ENCODE data around the gene ZCWPW2.

The ZCWPW2 gene

GRCh38 chr3:28495301-28495700, 146.8 kb downstream of the ZCWPW2 start:
- no peak overlapping the region for H2BK5ac ChIP-seq (ENCODE audit: low read depth, low read length, poor library complexity, severe bottlenecking)
- H3K36me3 ChIP-seq (ENCODE audit: control insufficient read depth in 1 of 2, insufficient read depth in 2 of 2, low read depth in 1 of 2, low read length in 2 of 2) = no peaks in the 10 kb centered on the region
- no peak overlapping the region for H4K8ac ChIP-seq (ENCODE audit: low read length)
- H4K91ac ChIP-seq (ENCODE audit: low read length) = no peak overlapping the region
- H3K14ac ChIP-seq (ENCODE audit: low read length in 2 of 2) = no peak overlapping the region
- no peak overlapping the region for H3K18ac ChIP-seq (ENCODE audit: low read depth in 1 of 2, low read length in 2 of 2)
- no peaks in the 10 kb centered on the region for H3K27me3 ChIP-seq (ENCODE audit: control insufficient read depth in 1 of 2, insufficient read depth in 1 of 2, low read length in 2 of 2)
- no peak overlapping the region for H3K9ac ChIP-seq (ENCODE audit: low read length)
- H2AFZ ChIP-seq (ENCODE audit: low read depth, low read length) = no peak overlapping the region
- no peak overlapping the region for H3K4me3 ChIP-seq (ENCODE audit: insufficient read depth in 1 of 2, low read depth in 1 of 2, low read length in 2 of 2)
- H3K4ac ChIP-seq (ENCODE audit: low read depth in 1 of 2, low read length in 2 of 2) = no peak overlapping the region
- no peaks in the 10 kb centered on the region for H3K4me1 ChIP-seq (ENCODE audit: control insufficient read depth, insufficient read depth, low read depth, low read length)
- no peaks in the 10 kb centered on the region for H3K79me1 ChIP-seq (replicated peaks; ENCODE audit: low read length, poor library complexity, severe bottlenecking)
- no peak overlapping the region for H2AK5ac ChIP-seq (ENCODE audit: low read length, severe bottlenecking)
- no peak overlapping the region for H3K23ac ChIP-seq (ENCODE audit: low read length in 2 of 2)
- no peak overlapping the region for H3K27ac ChIP-seq (ENCODE audit: low read length, poor library complexity, severe bottlenecking)
- H3K4me2 ChIP-seq (ENCODE audit: low read length, poor library complexity, severe bottlenecking) = no peak overlapping the region
- H2BK15ac ChIP-seq (ENCODE audit: low read depth, poor library complexity, severe bottlenecking) = no peak overlapping the region
- H2BK12ac ChIP-seq (ENCODE audit: low read length in 2 of 2) = no peak overlapping the region
- no peak overlapping the region for H2BK120ac ChIP-seq (ENCODE audit: low read depth, low read length)
- no peaks in the 10 kb centered on the region for H3K9me3 ChIP-seq (ENCODE audit: control insufficient read depth, low read length)
- DNase-seq = no peak

- Histone ChIP-seq H4K8ac (ENCODE audit: low read length) (no peak overlapping the region), H2BK12ac (ENCODE audit: low read length in 2 of 2) (no peak overlapping the region), H3K18ac (ENCODE audit: low read depth in 1 of 2, low read length in 2 of 2) (no peak overlapping the region), H3K23ac (ENCODE audit: low read length in 2 of 2) (no peak overlapping the region), H3K9ac (ENCODE audit: low read length) (no peak overlapping the region), H2BK15ac (ENCODE audit: low read depth, poor library complexity, severe bottlenecking) (no peak overlapping the region), H3K79me1 (replicated peaks; ENCODE audit: low read length, poor library complexity, severe bottlenecking) (no peaks in the 10 kb centered on the region), H3K4me1 (ENCODE audit: control insufficient read depth, insufficient read depth, low read depth, low read length) (no peaks in the 10 kb centered on the region), H3K27me3 (ENCODE audit: control insufficient read depth in 1 of 2, insufficient read depth in 1 of 2, low read length in 2 of 2) (no peaks in the 10 kb centered on the region), H3K4me3 (ENCODE audit: insufficient read depth in 1 of 2, low read depth in 1 of 2, low read length in 2 of 2) (no peak overlapping the region), H3K9me3 (ENCODE audit: control insufficient read depth, low read length) (no peaks in the 10 kb centered on the region), H2BK120ac (ENCODE audit: low read depth, low read length) (no peak overlapping the region), H2AFZ (ENCODE audit: low read depth, low read length) (no peak overlapping the region), H3K4me2 (ENCODE audit: low read length, poor library complexity, severe bottlenecking) (no peak overlapping the region), H2BK5ac (ENCODE audit: low read depth, low read length, poor library complexity, severe bottlenecking) (no peak overlapping the region), H3K14ac (ENCODE audit: low read length in 2 of 2) (no peak overlapping the region), H3K27ac (ENCODE audit: low read length, poor library complexity, severe bottlenecking) (no peak overlapping the region), H3K36me3 (ENCODE audit: control insufficient read depth in 1 of 2, insufficient read depth in 2 of 2, low read depth in 1 of 2, low read length in 2 of 2) (no peaks in the 10 kb centered on the region), H2AK5ac (ENCODE audit: low read length, severe bottlenecking) (no peak overlapping the region), H4K91ac (ENCODE audit: low read length) (no peak overlapping the region), H3K4ac (ENCODE audit: low read depth in 1 of 2, low read length in 2 of 2) (no peak overlapping the region)
- 59% methylated on average over 4 of the region's 6 CpGs for WGBS
- DNase-seq = no peak
Measured at GRCh38 chr3:28502397-28502937, 153.9 kb downstream of the ZCWPW2 start.

GRCh38 chr3:28504976-28505375, 156.5 kb downstream of the ZCWPW2 start:
- Histone ChIP-seq H2BK5ac (ENCODE audit: low read depth, low read length, poor library complexity, severe bottlenecking) (no peak overlapping the region), H3K18ac (ENCODE audit: low read depth in 1 of 2, low read length in 2 of 2) (no peak overlapping the region), H2AK5ac (ENCODE audit: low read length, severe bottlenecking) (no peak overlapping the region), H3K4me2 (ENCODE audit: low read length, poor library complexity, severe bottlenecking) (no peak overlapping the region), H2BK12ac (ENCODE audit: low read length in 2 of 2) (no peak overlapping the region), H3K36me3 (ENCODE audit: control insufficient read depth in 1 of 2, insufficient read depth in 2 of 2, low read depth in 1 of 2, low read length in 2 of 2) (no peaks in the 10 kb centered on the region), H3K27me3 (ENCODE audit: control insufficient read depth in 1 of 2, insufficient read depth in 1 of 2, low read length in 2 of 2) (no peaks in the 10 kb centered on the region), H3K4ac (ENCODE audit: low read depth in 1 of 2, low read length in 2 of 2) (no peak overlapping the region), H3K27ac (ENCODE audit: low read length, poor library complexity, severe bottlenecking) (no peak overlapping the region), H3K14ac (ENCODE audit: low read length in 2 of 2) (no peak overlapping the region), H3K9ac (ENCODE audit: low read length) (no peak overlapping the region), H3K79me1 (replicated peaks; ENCODE audit: low read length, poor library complexity, severe bottlenecking) (no peaks in the 10 kb centered on the region), H4K91ac (ENCODE audit: low read length) (no peak overlapping the region), H2AFZ (ENCODE audit: low read depth, low read length) (no peak overlapping the region), H3K23ac (ENCODE audit: low read length in 2 of 2) (no peak overlapping the region), H4K8ac (ENCODE audit: low read length) (no peak overlapping the region), H3K9me3 (ENCODE audit: control insufficient read depth, low read length) (no peaks in the 10 kb centered on the region), H3K4me3 (ENCODE audit: insufficient read depth in 1 of 2, low read depth in 1 of 2, low read length in 2 of 2) (no peak overlapping the region), H2BK120ac (ENCODE audit: low read depth, low read length) (no peak overlapping the region), H2BK15ac (ENCODE audit: low read depth, poor library complexity, severe bottlenecking) (no peak overlapping the region), H3K4me1 (ENCODE audit: control insufficient read depth, insufficient read depth, low read depth, low read length) (no peaks in the 10 kb centered on the region)
- DNase-seq = no peak
- WGBS = 0% methylated on average over 1 of the region's 1 CpG

DNA sequence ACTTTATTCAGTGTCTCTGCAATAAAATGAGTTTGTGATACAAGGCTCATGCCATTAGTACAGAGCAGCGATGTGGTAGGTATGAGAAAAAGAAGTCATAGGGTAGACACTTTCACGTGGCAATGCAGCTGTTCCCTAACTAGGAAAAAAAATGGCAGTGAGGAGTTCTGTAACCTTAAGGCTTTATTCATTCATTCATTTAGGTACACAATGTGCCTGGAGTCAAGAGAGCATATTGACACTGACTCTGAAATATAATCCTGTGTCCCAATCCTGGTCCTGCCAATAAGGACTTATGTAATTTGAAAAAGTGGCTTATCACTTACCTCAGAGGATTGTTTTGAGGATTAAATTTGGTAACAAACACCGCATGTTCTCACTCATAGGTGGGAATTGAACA, 173.1 kb downstream of the ZCWPW2 start:
- Histone ChIP-seq H3K9ac (ENCODE audit: low read length) (no peak overlapping the region), H2AFZ (ENCODE audit: low read depth, low read length) (no peak overlapping the region), H3K23ac (ENCODE audit: low read length in 2 of 2) (no peak overlapping the region), H3K4ac (ENCODE audit: low read depth in 1 of 2, low read length in 2 of 2) (no peak overlapping the region), H3K9me3 (ENCODE audit: control insufficient read depth, low read length) (no peaks in the 10 kb centered on the region), H3K27ac (ENCODE audit: low read length, poor library complexity, severe bottlenecking) (no peak overlapping the region), H3K14ac (ENCODE audit: low read length in 2 of 2) (no peak overlapping the region), H2AK5ac (ENCODE audit: low read length, severe bottlenecking) (no peak overlapping the region), H3K4me1 (ENCODE audit: control insufficient read depth, insufficient read depth, low read depth, low read length) (no peaks in the 10 kb centered on the region), H2BK12ac (ENCODE audit: low read length in 2 of 2) (no peak overlapping the region), H4K91ac (ENCODE audit: low read length) (no peak overlapping the region), H3K4me2 (ENCODE audit: low read length, poor library complexity, severe bottlenecking) (no peak overlapping the region), H2BK15ac (ENCODE audit: low read depth, poor library complexity, severe bottlenecking) (no peak overlapping the region), H4K8ac (ENCODE audit: low read length) (no peak overlapping the region), H2BK120ac (ENCODE audit: low read depth, low read length) (no peak overlapping the region), H3K36me3 (ENCODE audit: control insufficient read depth in 1 of 2, insufficient read depth in 2 of 2, low read depth in 1 of 2, low read length in 2 of 2) (no peaks in the 10 kb centered on the region), H3K79me1 (replicated peaks; ENCODE audit: low read length, poor library complexity, severe bottlenecking) (no peaks in the 10 kb centered on the region), H2BK5ac (ENCODE audit: low read depth, low read length, poor library complexity, severe bottlenecking) (no peak overlapping the region), H3K27me3 (ENCODE audit: control insufficient read depth in 1 of 2, insufficient read depth in 1 of 2, low read length in 2 of 2) (no peaks in the 10 kb centered on the region), H3K18ac (ENCODE audit: low read depth in 1 of 2, low read length in 2 of 2) (no peak overlapping the region), H3K4me3 (ENCODE audit: insufficient read depth in 1 of 2, low read depth in 1 of 2, low read length in 2 of 2) (no peak overlapping the region)
- WGBS = 95% methylated on average over 3 of the region's 3 CpGs
- DNase-seq = no peak

Data from mesenchymal stem cell (in vitro differentiated cells and primary cell).